ENCODE measurements around the gene PLXNA4.

The PLXNA4 gene

GRCh38 chr7:132564849-132565248, 11.4 kb downstream of the PLXNA4 start:
- Histone ChIP-seq H3K4me1 (no peaks in the 10 kb centered on the region), H3K36me3 (peaks cover 3% of the 10 kb centered on the region), H3K4me3 (ENCODE audit: low read depth, low read length) (no peak overlapping the region), H3K27me3 (no peaks in the 10 kb centered on the region), H3K9me3 (no peaks in the 10 kb centered on the region)
- no peak for TF ChIP-seq CTCF (IDR thresholded peaks at IDR 0.05; ENCODE audit: low read depth, low read length)
- no peak for DNase-seq

GRCh38 chr7:132564090-132564489, 12.2 kb downstream of the PLXNA4 start:
- Histone ChIP-seq H3K36me3 (peaks cover 3% of the 10 kb centered on the region), H3K4me3 (ENCODE audit: low read depth, low read length) (no peak overlapping the region), H3K27me3 (no peaks in the 10 kb centered on the region), H3K9me3 (no peaks in the 10 kb centered on the region), H3K4me1 (no peaks in the 10 kb centered on the region)
- DNase-seq = no peak
- TF ChIP-seq CTCF (IDR thresholded peaks at IDR 0.05; ENCODE audit: low read depth, low read length) = no peak

GRCh38 chr7:132562690-132563089, 13.6 kb downstream of the PLXNA4 start:
- TF ChIP-seq CTCF (IDR thresholded peaks at IDR 0.05; ENCODE audit: low read depth, low read length) = no peak
- Histone ChIP-seq H3K9me3 (no peaks in the 10 kb centered on the region), H3K36me3 (peaks cover 3% of the 10 kb centered on the region), H3K4me3 (ENCODE audit: low read depth, low read length) (no peak overlapping the region), H3K4me1 (peaks cover 6% of the 10 kb centered on the region), H3K27me3 (no peaks in the 10 kb centered on the region)
- no peak for DNase-seq

- Histone ChIP-seq H3K4me1 (peaks cover 10% of the 10 kb centered on the region), H3K4me3 (ENCODE audit: low read depth, low read length) (no peak overlapping the region), H3K9me3 (no peaks in the 10 kb centered on the region), H3K27me3 (no peaks in the 10 kb centered on the region), H3K36me3 (peaks cover 4% of the 10 kb centered on the region)
- DNase-seq = no peak
- no peak for TF ChIP-seq CTCF (IDR thresholded peaks at IDR 0.05; ENCODE audit: low read depth, low read length)
Observed at GRCh38 chr7:132561763-132562162, 14.5 kb downstream of the PLXNA4 start.

GRCh38 chr7:132560825-132561529, 15.3 kb downstream of the PLXNA4 start:
- no peak for DNase-seq
- Histone ChIP-seq H3K4me1 (peaks cover 10% of the 10 kb centered on the region), H3K36me3 (peaks cover 3% of the 10 kb centered on the region), H3K27me3 (no peaks in the 10 kb centered on the region), H3K9me3 (no peaks in the 10 kb centered on the region), H3K4me3 (ENCODE audit: low read depth, low read length) (no peak overlapping the region)
- TF ChIP-seq CTCF (IDR thresholded peaks at IDR 0.05; ENCODE audit: low read depth, low read length) = no peak

- DNase-seq = no peak
- Histone ChIP-seq H3K4me1 (peaks cover 10% of the 10 kb centered on the region), H3K4me3 (ENCODE audit: low read depth, low read length) (no peak overlapping the region), H3K36me3 (peaks cover 3% of the 10 kb centered on the region), H3K9me3 (no peaks in the 10 kb centered on the region), H3K27me3 (no peaks in the 10 kb centered on the region)
- no peak for TF ChIP-seq CTCF (IDR thresholded peaks at IDR 0.05; ENCODE audit: low read depth, low read length)
Observed at GRCh38 chr7:132560105-132560504, 16.2 kb downstream of the PLXNA4 start.
